Liver (tissue), 9 donors: ENCODE data around the gene PHF10. TPM values are rescaled to one million over a fixed set of nuclear protein-coding genes. Genes with fewer than 3 reads are reported as not detected.
"Not testable (repeated sequence)": the region's sequence is repeated elsewhere in the genome, so short reads cannot be mapped to it uniquely, and the experiment has no call there.

Experiments used
- DNase-seq: peaks from one replicate; pipeline ENCODE4 v3.0.0-alpha.2; 2017; ENCODE audit warnings: low spot score
- H3K27ac ChIP-seq, 2 donors: one replicate each; pipeline ENCODE4 v1.7.0; 2013; ENCODE audit warnings: inconsistent platforms in 2 of 2, low read length in 2 of 2, control low read depth in 1 of 2, low read depth in 1 of 2, mild to moderate bottlenecking in 1 of 2
- H3K27me3 ChIP-seq, 4 donors: one replicate each; pipeline versions ENCODE4 v1.6.1 to v1.7.0; 2013; ENCODE audit warnings: low read length in 3 of 4, inconsistent platforms in 1 of 4, mild to moderate bottlenecking in 1 of 4, moderate library complexity in 1 of 4; ENCODE audit not compliant: control insufficient read depth in 4 of 4, insufficient read depth in 4 of 4
- H3K36me3 ChIP-seq, 4 donors: one replicate each; pipeline versions ENCODE4 v1.6.1 to v1.7.0; 2013; ENCODE audit warnings: low read length in 3 of 4, mild to moderate bottlenecking in 3 of 4, low read depth in 1 of 4, moderate library complexity in 1 of 4; ENCODE audit not compliant: control insufficient read depth in 4 of 4, insufficient read depth in 3 of 4
- H3K4me1 ChIP-seq, 4 donors: one replicate each; pipeline versions ENCODE4 v1.6.1 to v1.7.0; 2013; ENCODE audit warnings: low read length in 3 of 4, mild to moderate bottlenecking in 3 of 4, moderate library complexity in 1 of 4; ENCODE audit not compliant: control insufficient read depth in 4 of 4, insufficient read depth in 4 of 4
- H3K4me3 ChIP-seq, 3 donors: one replicate each; pipeline versions ENCODE4 v1.6.1 to v1.7.0; 2013; ENCODE audit warnings: low read length in 3 of 3, control low read depth in 1 of 3, low read depth in 1 of 3, mild to moderate bottlenecking in 1 of 3
- H3K9ac ChIP-seq, 2 donors: one replicate each; pipeline ENCODE4 v1.7.0; 2013; ENCODE audit warnings: low read length in 2 of 2, mild to moderate bottlenecking in 2 of 2, moderate library complexity in 2 of 2, control low read depth in 1 of 2, low read depth in 1 of 2
- H3K9me3 ChIP-seq, 4 donors: one replicate each; pipeline versions ENCODE4 v1.6.1 to v1.7.0; 2013; ENCODE audit warnings: low read length in 3 of 4; ENCODE audit not compliant: control insufficient read depth in 4 of 4
- ATF3 ChIP-seq: IDR thresholded peaks from 2 replicates; pipeline ENCODE4 v1.6.1; 2016; ENCODE audit warnings: antibody characterized with exemption
- CTCF ChIP-seq: fragments of 150-350 bp; IDR thresholded peaks from 2 replicates; pipeline ENCODE4 v1.5.1; 2017; ENCODE audit warnings: improper control_type of control experiment, low read depth, low read length; ENCODE audit not compliant: missing input control
- EGR1 ChIP-seq, 2 donors: IDR thresholded peaks; 2 replicates each; pipeline ENCODE4 v1.6.1; 2016 to 2018; ENCODE audit warnings: antibody characterized with exemption in 2 of 2, low read depth in 2 of 2
- FOXA1 ChIP-seq: IDR thresholded peaks from 2 replicates; pipeline ENCODE4 v1.6.1; 2016; ENCODE audit warnings: antibody characterized with exemption
- FOXA2 ChIP-seq: IDR thresholded peaks from 2 replicates; pipeline ENCODE4 v1.6.1; 2016; ENCODE audit warnings: antibody characterized with exemption
- HNF4G ChIP-seq: IDR thresholded peaks from 2 replicates; pipeline ENCODE4 v1.6.1; 2016; ENCODE audit warnings: antibody characterized with exemption
- NR2F2 ChIP-seq: IDR thresholded peaks from 2 replicates; pipeline ENCODE4 v1.6.1; 2016; ENCODE audit warnings: antibody characterized with exemption
- REST ChIP-seq: IDR thresholded peaks from 2 replicates; pipeline ENCODE4 v1.6.1; 2016; ENCODE audit warnings: antibody characterized with exemption, mild to moderate bottlenecking
- RXRA ChIP-seq, 2 donors: IDR thresholded peaks; 2 replicates each; pipeline ENCODE4 v1.6.1; 2017 to 2018; ENCODE audit warnings: antibody characterized with exemption in 2 of 2, mild to moderate bottlenecking in 1 of 2
- SP1 ChIP-seq: IDR thresholded peaks from 2 replicates; pipeline ENCODE4 v1.6.1; 2018; ENCODE audit warnings: antibody characterized with exemption, mild to moderate bottlenecking
- TAF1 ChIP-seq: conservative IDR thresholded peaks from 2 replicates; pipeline ENCODE4 v1.6.1; 2016; ENCODE audit warnings: antibody characterized with exemption, mild to moderate bottlenecking
- YY1 ChIP-seq: IDR thresholded peaks from 2 replicates; pipeline ENCODE4 v1.6.1; 2016; ENCODE audit warnings: antibody characterized with exemption, mild to moderate bottlenecking
- ZBTB33 ChIP-seq: IDR thresholded peaks from 2 replicates; pipeline ENCODE4 v1.6.1; 2016; ENCODE audit warnings: antibody characterized with exemption
- WGBS: extraction: QIAGEN DNeasy Blood & Tissue Kit; methylation state at CpG from one replicate; pipeline ENCODE4 v1.1.7; 2013; 5-methylcytosine and 5-hydroxymethylcytosine counted together
- polyA plus RNA-seq, 2 donors: library from polyadenylated mRNA; stranded (reverse) in 1 of 2; unstranded in 1 of 2; fragments of 200-250 nt in 1 of 2; fragments of >200 nt in 1 of 2; fragmentation: Nextera tagmentation in 1 of 2; extraction: Ambion mirVana in 1 of 2; gene quantifications; one replicate each; pipeline versions ENCODE4 v1.2.1 to v1.2.3, GENCODE V29; 2013 to 2015
- total RNA-seq, 2 donors: library from RNA; depleted of rRNA; stranded (reverse); fragments of >200 nt; gene quantifications; one replicate each; pipeline ENCODE4 v1.2.3, GENCODE V29; 2014
- donor health status: healthy.
- donor health status: healthy.
- donor health status: healthy.
- donor health status: healthy.
- donor health status: healthy.

PHF10 gene
- total and polyA plus RNA-seq, 4 donors, result 10.2 to 25.7 (median 18.6) TPM

GRCh38 chr6:169766232-169766631 lies 41.9 kb upstream of the PHF10 start:
- Histone ChIP-seq H3K4me3 (no peak overlapping the region), H3K27me3 (no peaks in the 10 kb centered on the region), H3K9me3 (no peaks in the 10 kb centered on the region), H3K36me3 (peaks cover 0 to 6% (median 4%) of the 10 kb centered on the region in 4 donors), H3K9ac (no peak overlapping the region), H3K27ac (peak overlapping the region; percentile 60 to 75), H3K4me1 (peaks cover 0 to 50% (median 31%) of the 10 kb centered on the region in 4 donors)
- TF ChIP-seq CTCF (no peak), REST (peak; percentile 19), HNF4G (no peak), YY1 (peak; percentile 26), RXRA (IDR thresholded peaks at IDR 0.05) (peak in 1 of 2 donors; percentile 47), FOXA1 (no peak), SP1 (peak; percentile 53)
- no peak for DNase-seq
- WGBS, result 39% methylated on average over 5 of the region's 5 CpGs

GRCh38 chr6:169765789-169766188 lies 41.5 kb upstream of the PHF10 start:
- DNase-seq, H3K27me3 ChIP-seq, H3K9ac ChIP-seq, H3K4me3 ChIP-seq, H3K9me3 ChIP-seq: not testable (repeated sequence)
- TF ChIP-seq ATF3, result peak; percentile 93
- WGBS, result 57% methylated on average over 10 of the region's 10 CpGs
- Histone ChIP-seq H3K27ac (peak overlapping the region; percentile 60 to 75), H3K4me1 (peaks cover 0 to 50% (median 31%) of the 10 kb centered on the region in 4 donors), H3K36me3 (peaks cover 3 to 11% (median 4%) of the 10 kb centered on the region in 4 donors)

GRCh38 chr6:169763881-169764280 lies 39.6 kb upstream of the PHF10 start:
- no peak for DNase-seq
- 73% methylated on average over 10 of the region's 10 CpGs for WGBS
- Histone ChIP-seq H3K36me3 (peaks cover 2 to 29% (median 14%) of the 10 kb centered on the region in 4 donors), H3K27me3 (no peaks in the 10 kb centered on the region), H3K27ac (no peak overlapping the region), H3K4me3 (peak overlapping the region in 1 of 3 donors; percentile 28), H3K4me1 (peaks cover 0 to 47% (median 28%) of the 10 kb centered on the region in 4 donors), H3K9me3 (no peaks in the 10 kb centered on the region), H3K9ac (no peak overlapping the region)
- TF ChIP-seq CTCF (no peak), FOXA2 (no peak), RXRA (IDR thresholded peaks at IDR 0.05) (no peak), EGR1 (IDR thresholded peaks at IDR 0.05; ENCODE audit: low read depth in 2 of 2) (no peak), ZBTB33 (no peak), TAF1 (no peak), YY1 (no peak), REST (no peak), NR2F2 (no peak)
